Hepatocyte (in vitro differentiated cells): ENCODE measurements around the gene FGD5. TPM values are rescaled to one million over a fixed set of nuclear protein-coding genes. Genes with fewer than 3 reads are reported as not detected.

Source experiments
- DNase-seq: peaks from one replicate; pipeline ENCODE4 v3.0.0-alpha.2; 2016; ENCODE audit warnings: low spot score
- H2AFZ ChIP-seq: fragments of 200-600 bp; sonication (generic); 2 replicates; pipeline ENCODE4 v1.6.0; 2016; ENCODE audit warnings: antibody characterized with exemption, mild to moderate bottlenecking
- H3K27ac ChIP-seq: fragments of 200-600 bp; sonication (generic); 2 replicates; pipeline ENCODE4 v1.5.1; 2016; ENCODE audit warnings: mild to moderate bottlenecking
- H3K27me3 ChIP-seq: fragments of 200-600 bp; sonication (generic); 2 replicates; pipeline ENCODE4 v1.6.1; 2016
- H3K36me3 ChIP-seq: fragments of 200-600 bp; sonication (generic); replicated peaks from 2 replicates; pipeline ENCODE4 v1.5.1; 2016; ENCODE audit warnings: low read depth; ENCODE audit not compliant: insufficient read depth
- H3K4me1 ChIP-seq: fragments of 200-600 bp; sonication (generic); 2 replicates; pipeline ENCODE4 v1.5.1; 2016; ENCODE audit warnings: mild to moderate bottlenecking, moderate library complexity; ENCODE audit not compliant: insufficient read depth
- H3K4me2 ChIP-seq: fragments of 200-600 bp; sonication (generic); 2 replicates; pipeline ENCODE4 v1.6.0; 2016
- H3K4me3 ChIP-seq: fragments of 200-600 bp; sonication (generic); 2 replicates; pipeline ENCODE4 v1.5.1; 2016; ENCODE audit warnings: mild to moderate bottlenecking
- H3K79me2 ChIP-seq: fragments of 200-600 bp; sonication (generic); 2 replicates; pipeline ENCODE4 v1.6.0; 2017; ENCODE audit warnings: mild to moderate bottlenecking
- H3K9me2 ChIP-seq: fragments of 200-600 bp; sonication (generic); replicated peaks from 2 replicates; pipeline ENCODE4 v1.6.0; 2017; ENCODE audit warnings: mild to moderate bottlenecking; ENCODE audit not compliant: insufficient read depth
- H3K9me3 ChIP-seq: fragments of 200-600 bp; sonication (generic); 2 replicates; pipeline ENCODE4 v1.5.1; 2016; ENCODE audit warnings: low read depth, mild to moderate bottlenecking
- H4K20me1 ChIP-seq: fragments of 200-600 bp; sonication (generic); 2 replicates; pipeline ENCODE4 v1.6.0; 2016; ENCODE audit warnings: mild to moderate bottlenecking; ENCODE audit not compliant: insufficient read depth, poor library complexity, severe bottlenecking
- CTCF ChIP-seq: fragments of 200-600 bp; sonication (generic); IDR thresholded peaks from 2 replicates; pipeline ENCODE4 v1.5.1; 2016; ENCODE audit warnings: antibody characterized with exemption, mild to moderate bottlenecking; ENCODE audit not compliant: poor library complexity
- EZH2 ChIP-seq: fragments of 200-600 bp; sonication (generic); IDR thresholded peaks from 2 replicates; pipeline ENCODE4 v1.6.1; 2016; ENCODE audit warnings: antibody characterized with exemption, mild to moderate bottlenecking, borderline replicate concordance
- EZH2phosphoT487 ChIP-seq: fragments of 200-600 bp; sonication (generic); IDR thresholded peaks from one replicate; pipeline ENCODE4 v1.6.1; 2018; ENCODE audit warnings: antibody characterized with exemption, mild to moderate bottlenecking, low read depth, moderate library complexity; ENCODE audit not compliant: unreplicated experiment, severe bottlenecking
- WGBS: methylation state at CpG from one replicate; pipeline ENCODE4 v1.1.6; 2016; ENCODE audit warnings: low lambda C conversion rate; ENCODE audit errors: missing lambda C conversion rate; 5-methylcytosine and 5-hydroxymethylcytosine counted together
- polyA plus RNA-seq: library from polyadenylated mRNA; unstranded; fragments of >200 nt; fragmentation: Nextera tagmentation; extraction: Ambion mirVana; gene quantifications from 2 replicates; pipeline ENCODE4 v1.2.1, GENCODE V29; 2016
- total RNA-seq: library from RNA; depleted of rRNA; stranded (reverse); fragments of >200 nt; gene quantifications from 2 replicates; pipeline ENCODE4 v1.2.3, GENCODE V29; 2014

Gene FGD5
- total RNA-seq (2.6 and 2.9 TPM in 2 replicates), polyA plus RNA-seq (2.2 and 3.3 TPM in 2 replicates)

GRCh38 chr3:14818804-14819500, at the start of gene FGD5:
TSS of gene FGD5 (plus strand) at chr3:14818962. CDS start at chr3:14819072, 110 bp downstream.
- no peaks in the 10 kb centered on the region for H4K20me1 ChIP-seq
- H3K9me2 ChIP-seq, result no peaks in the 10 kb centered on the region
- 93% methylated on average over 25 of the region's 25 CpGs for WGBS
- no peaks in the 10 kb centered on the region for H3K79me2 ChIP-seq
- TF ChIP-seq EZH2, result no peak
- TF ChIP-seq CTCF, result no peak
- no peak for TF ChIP-seq EZH2phosphoT487
- no peak within 1 kb of the TSS for H3K4me2 ChIP-seq
- no peaks in the 10 kb centered on the region for H3K9me3 ChIP-seq
- H3K4me3 ChIP-seq, result no peak within 1 kb of the TSS
- no peak within 1 kb of the TSS for H3K27ac ChIP-seq
- H3K4me1 ChIP-seq, result peaks cover 10% of the 10 kb centered on the region
- DNase-seq, result no peak
- H3K36me3 ChIP-seq, result no peaks in the 10 kb centered on the region
- no peak within 1 kb of the TSS for H2AFZ ChIP-seq
- H3K27me3 ChIP-seq, result peaks cover 15% of the 10 kb centered on the region

- 85% methylated on average over 10 of the region's 11 CpGs for WGBS
- Histone ChIP-seq H3K4me2 (no peak overlapping the region), H3K79me2 (no peaks in the 10 kb centered on the region), H3K4me3 (no peak overlapping the region), H3K27me3 (no peaks in the 10 kb centered on the region), H4K20me1 (no peaks in the 10 kb centered on the region), H3K4me1 (no peaks in the 10 kb centered on the region), H3K9me3 (no peaks in the 10 kb centered on the region), H2AFZ (no peak overlapping the region), H3K36me3 (no peaks in the 10 kb centered on the region), H3K27ac (no peak overlapping the region), H3K9me2 (no peaks in the 10 kb centered on the region)
- no peak for TF ChIP-seq EZH2
- no peak for TF ChIP-seq CTCF
- TF ChIP-seq EZH2phosphoT487, result no peak
- no peak for DNase-seq
These were observed 49.0 kb upstream of the FGD5 start for GRCh38 chr3:14769544-14770325.

- Histone ChIP-seq H3K27me3 (no peaks in the 10 kb centered on the region), H3K36me3 (no peaks in the 10 kb centered on the region), H4K20me1 (no peaks in the 10 kb centered on the region), H3K9me2 (no peaks in the 10 kb centered on the region), H3K27ac (no peak overlapping the region), H3K4me1 (no peaks in the 10 kb centered on the region), H2AFZ (no peak overlapping the region), H3K4me3 (no peak overlapping the region), H3K9me3 (no peaks in the 10 kb centered on the region), H3K79me2 (no peaks in the 10 kb centered on the region), H3K4me2 (no peak overlapping the region)
- TF ChIP-seq EZH2 (no peak), CTCF (no peak), EZH2phosphoT487 (no peak)
- WGBS, result 91% methylated on average over 7 of the region's 7 CpGs
- DNase-seq, result no peak
These were observed 48.2 kb upstream of the FGD5 start for GRCh38 chr3:14770591-14770990.
